ENCODE measurements around the gene CNN1. TPM values are rescaled to one million over a fixed set of nuclear protein-coding genes. Genes with fewer than 3 reads are reported as not detected.
A peak's percentile ranks its signal among the peaks of the same experiment; 100 is the strongest.

The CNN1 gene
- total and polyA plus RNA-seq, 9 of the 15 experiments (the other 6 are each of a cell fraction or from before 2014, with no cell fraction given) = 0.23 to 10.6 (median 5.2) TPM

DNA sequence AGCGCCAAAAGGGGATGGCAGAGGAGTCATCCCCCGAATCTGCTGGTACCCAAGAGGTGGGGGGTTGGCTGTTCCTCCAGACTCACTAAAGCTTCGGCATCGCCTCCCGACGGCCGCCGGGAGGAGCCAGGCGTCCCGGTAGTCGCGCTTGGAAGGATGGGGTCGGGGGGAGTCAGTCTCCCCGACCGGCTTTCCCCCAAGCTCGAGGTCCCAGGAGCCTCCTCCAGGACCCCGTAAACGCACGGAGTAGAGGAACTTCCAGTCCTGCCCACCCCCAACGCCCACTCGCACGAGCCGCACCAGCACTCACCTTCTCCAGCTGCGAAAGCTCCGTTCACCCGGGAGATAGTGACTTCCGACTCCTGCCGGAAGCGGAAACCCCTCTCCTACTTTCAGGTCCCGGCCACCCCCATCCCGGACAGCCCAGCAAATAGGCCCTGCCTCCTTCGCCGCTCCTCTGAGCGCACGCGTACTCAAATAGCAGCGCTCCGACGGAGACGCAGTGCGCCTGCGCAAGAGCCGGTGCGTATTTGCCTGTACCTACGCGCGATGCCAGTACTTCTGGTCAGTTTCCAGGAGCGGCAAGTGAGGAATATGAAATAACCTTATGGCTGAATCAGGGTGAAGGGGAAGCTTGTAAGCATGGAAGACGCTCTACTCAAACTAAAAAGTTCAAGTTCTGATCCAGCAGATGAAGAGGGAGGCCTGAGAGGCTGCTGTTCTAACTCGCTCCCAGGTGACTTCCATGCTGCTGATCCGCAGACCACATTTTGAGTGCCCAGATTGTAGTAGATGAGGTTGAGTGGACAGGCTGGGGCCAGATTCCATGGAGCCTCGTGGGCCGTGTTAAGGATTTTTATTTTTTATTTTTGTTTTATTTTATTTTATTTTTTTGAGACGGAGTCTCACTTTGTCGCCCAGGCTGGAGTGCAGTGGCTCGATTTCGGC is 20.5 kb downstream of the CNN1 start, which contains the start of gene ELOF1 (continued):
- TF ChIP-seq KDM5B (IDR thresholded peaks at IDR 0.05; ENCODE audit: insufficient replicate concordance, low read depth, low read length) (peak; percentile 83), ZNF436 (CRISPR knock-in tag; IDR thresholded peaks at IDR 0.05) (no peak), PHB2 (IDR thresholded peaks at IDR 0.05; ENCODE audit: low read depth) (no peak), ZNF639 (CRISPR knock-in tag; conservative IDR thresholded peaks at IDR 0.05 in 1 of 2, IDR thresholded peaks at IDR 0.05 in 1 of 2) (peak in 1 of 2 experiments; percentile 39; a peak in 2 of 4 replicates), FOXK1 (CRISPR knock-in tag; IDR thresholded peaks at IDR 0.05; ENCODE audit: borderline replicate concordance) (0 out of 2 replicates have a peak, but pooled peaks have one; percentile 15), ETS2 (tag; IDR thresholded peaks at IDR 0.05; ENCODE audit: borderline replicate concordance, poor library complexity, severe bottlenecking) (no peak), MIER1 (IDR thresholded peaks at IDR 0.05; ENCODE audit: low read depth) (no peak), MCM3 (IDR thresholded peaks at IDR 0.05) (no peak), ARID3A (IDR thresholded peaks at IDR 0.05; ENCODE audit: borderline replicate concordance, low read depth, low read length) (no peak), ZNF12 (CRISPR knock-in tag; IDR thresholded peaks at IDR 0.05) (no peak), CEBPG (CRISPR knock-in tag; IDR thresholded peaks at IDR 0.05) (no peak), CEBPG (tag; conservative IDR thresholded peaks at IDR 0.05 in 1 of 2, IDR thresholded peaks at IDR 0.05 in 1 of 2) (no peak), MAFG (tag; conservative IDR thresholded peaks at IDR 0.05) (no peak), SIN3B (IDR thresholded peaks at IDR 0.05; ENCODE audit: low read depth) (peak; percentile 87), CHCHD3 (CRISPR knock-in tag; IDR thresholded peaks at IDR 0.05) (no peak), TAF7 (tag; IDR thresholded peaks at IDR 0.05) (peak; percentile 41), ZFX (CRISPR knock-in tag; IDR thresholded peaks at IDR 0.05) (peak; percentile 56; the same call in 1 of the 2 replicates), RAD21 (CRISPR knock-in tag; conservative IDR thresholded peaks at IDR 0.05 in 1 of 2, IDR thresholded peaks at IDR 0.05 in 1 of 2) (peak in 1 of 2 experiments; percentile 30; a peak in 3 of 4 replicates), POLR2A (conservative IDR thresholded peaks at IDR 0.05) (peak; percentile 97), STAT5B (CRISPR knock-in tag; IDR thresholded peaks at IDR 0.05) (no peak), SRSF3 (IDR thresholded peaks at IDR 0.05; ENCODE audit: insufficient read depth, low read length) (no peak), TBP (optimal IDR thresholded peaks at IDR 0.05; ENCODE audit: low read depth, low read length) (peak; percentile 98), HDAC2 (IDR thresholded peaks at IDR 0.05) (peak; percentile 70), GABPA (tag; conservative IDR thresholded peaks at IDR 0.05; ENCODE audit: low read depth) (peak; percentile 97), SMARCB1 (IDR thresholded peaks at IDR 0.05; ENCODE audit: insufficient read length, low read depth) (no peak)
- TF ChIP-seq, protein P1, sequence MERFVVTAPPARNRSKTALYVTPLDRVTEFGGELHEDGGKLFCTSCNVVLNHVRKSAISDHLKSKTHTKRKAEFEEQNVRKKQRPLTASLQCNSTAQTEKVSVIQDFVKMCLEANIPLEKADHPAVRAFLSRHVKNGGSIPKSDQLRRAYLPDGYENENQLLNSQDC (CRISPR knock-in tag; IDR thresholded peaks at IDR 0.05) = no peak
